Stimulated activated memory B cell treated with anti-CD40 and anti-IgM and Interleukin-4, amounts not matched to agents 10 μg/mL and 1 μg/mL and 100 μg/mL, for 72 hours (primary cell): ENCODE results near the gene HSPA12A.
"Not testable (repeated sequence)": the region's sequence is repeated elsewhere in the genome, so short reads cannot be mapped to it uniquely, and the experiment has no call there.

Experiments used
- ATAC-seq: fragments of 150-1000 bp; cut with Tn5 transposase; 2 replicates; pipeline ENCODE4 v1.10.0; 2021
- H3K27ac Mint-ChIP-seq: one replicate; pipeline ENCODE4 v1.8.0; 2022; ENCODE audit warnings: mild to moderate bottlenecking, mixed read lengths
- H3K27me3 Mint-ChIP-seq: one replicate; pipeline ENCODE4 v1.8.0; 2022; ENCODE audit warnings: mixed read lengths
- H3K36me3 Mint-ChIP-seq: one replicate; pipeline ENCODE4 v1.8.0; 2022; ENCODE audit warnings: mixed read lengths
- H3K4me1 Mint-ChIP-seq: one replicate; pipeline ENCODE4 v1.8.0; 2022; ENCODE audit warnings: mixed read lengths
- H3K4me3 Mint-ChIP-seq: one replicate; pipeline ENCODE4 v1.8.0; 2022; ENCODE audit warnings: mild to moderate bottlenecking, moderate library complexity, mixed read lengths
- H3K9me3 Mint-ChIP-seq: one replicate; pipeline ENCODE4 v1.8.0; 2022; ENCODE audit warnings: mixed read lengths

The HSPA12A gene

DNA sequence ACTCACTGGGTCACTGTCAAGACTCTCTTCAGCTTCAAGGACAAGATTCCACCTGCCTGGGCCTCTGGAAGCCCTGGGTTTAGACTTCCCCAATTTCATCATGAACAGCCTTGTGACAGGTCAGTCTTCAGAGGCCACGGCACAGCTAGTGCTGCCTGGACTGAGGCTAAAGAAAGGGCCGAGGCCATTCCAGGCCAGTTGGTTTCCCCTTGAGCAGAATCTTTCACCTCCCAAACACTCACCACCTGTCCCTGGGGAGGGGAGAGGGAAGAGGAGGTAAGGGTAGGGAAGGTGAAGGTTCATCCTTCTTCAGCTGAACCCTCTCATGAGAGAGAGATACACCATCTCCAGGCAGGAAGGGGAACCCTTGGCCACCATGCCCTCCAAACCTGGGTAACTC, 24.3 kb downstream of the HSPA12A start:
- no peaks in the 10 kb centered on the region for H3K36me3 Mint-ChIP-seq
- H3K9me3 Mint-ChIP-seq = no peaks in the 10 kb centered on the region
- H3K4me3 Mint-ChIP-seq = no peak overlapping the region
- peaks cover 20% of the 10 kb centered on the region for H3K27me3 Mint-ChIP-seq
- no peak for ATAC-seq
- H3K27ac Mint-ChIP-seq = no peak overlapping the region
- H3K4me1 Mint-ChIP-seq = no peaks in the 10 kb centered on the region

DNA sequence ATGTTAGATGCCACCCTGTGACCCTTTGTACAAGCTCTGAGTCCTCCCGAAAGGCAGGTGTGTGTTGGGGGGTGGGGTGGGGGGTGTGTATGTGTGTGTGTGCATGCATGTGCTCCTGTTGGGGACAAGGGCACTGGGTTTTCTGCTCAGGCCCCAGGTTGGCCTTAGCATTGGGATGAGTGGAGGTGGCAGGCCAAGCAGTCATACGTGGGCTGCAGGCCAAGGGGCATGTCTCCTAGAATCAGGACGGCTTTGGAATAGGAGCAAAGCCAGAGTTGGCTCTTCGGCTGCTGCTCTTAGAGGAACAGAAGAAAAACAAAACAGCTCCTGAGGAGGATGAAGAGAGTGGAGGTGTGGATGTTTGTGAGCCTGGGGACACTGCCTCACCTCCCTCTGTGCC, 26.0 kb downstream of the HSPA12A start:
- ATAC-seq = no peak
- no peaks in the 10 kb centered on the region for H3K4me1 Mint-ChIP-seq
- H3K4me3 Mint-ChIP-seq = no peak overlapping the region
- H3K27ac Mint-ChIP-seq = no peak overlapping the region
- H3K27me3 Mint-ChIP-seq = peaks cover 19% of the 10 kb centered on the region
- H3K36me3 Mint-ChIP-seq = no peaks in the 10 kb centered on the region
- H3K9me3 Mint-ChIP-seq = no peaks in the 10 kb centered on the region

DNA sequence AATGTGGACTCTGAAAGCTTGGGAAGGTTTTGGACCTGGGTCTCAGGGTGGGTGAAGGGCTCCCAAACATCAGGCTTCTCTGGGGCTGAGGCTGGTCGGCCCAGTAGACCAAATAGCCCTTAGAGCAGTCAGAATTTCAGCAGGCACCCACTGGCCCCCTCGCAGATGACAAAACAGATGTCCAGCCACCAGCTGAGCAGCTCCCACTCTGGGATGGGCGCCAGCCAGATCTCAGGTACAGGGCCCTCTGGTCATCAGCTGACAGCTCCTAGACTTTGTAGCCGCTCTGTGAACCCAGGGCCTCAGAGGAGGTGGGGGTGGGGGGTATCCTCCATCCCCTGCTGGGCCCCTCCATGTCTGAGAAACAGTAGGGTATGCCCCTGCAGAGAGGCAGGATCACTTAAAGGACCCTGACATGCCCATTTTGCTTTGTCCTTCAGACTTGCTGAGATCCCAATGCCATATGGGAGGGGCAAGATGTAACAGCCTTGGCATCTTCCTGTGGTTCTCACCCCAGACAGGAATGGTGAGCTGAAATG, 26.5 kb downstream of the HSPA12A start:
- no peaks in the 10 kb centered on the region for H3K36me3 Mint-ChIP-seq
- no peak for ATAC-seq
- no peak overlapping the region for H3K27ac Mint-ChIP-seq
- no peaks in the 10 kb centered on the region for H3K9me3 Mint-ChIP-seq
- H3K4me3 Mint-ChIP-seq = no peak overlapping the region
- no peaks in the 10 kb centered on the region for H3K4me1 Mint-ChIP-seq
- peaks cover 15% of the 10 kb centered on the region for H3K27me3 Mint-ChIP-seq

DNA sequence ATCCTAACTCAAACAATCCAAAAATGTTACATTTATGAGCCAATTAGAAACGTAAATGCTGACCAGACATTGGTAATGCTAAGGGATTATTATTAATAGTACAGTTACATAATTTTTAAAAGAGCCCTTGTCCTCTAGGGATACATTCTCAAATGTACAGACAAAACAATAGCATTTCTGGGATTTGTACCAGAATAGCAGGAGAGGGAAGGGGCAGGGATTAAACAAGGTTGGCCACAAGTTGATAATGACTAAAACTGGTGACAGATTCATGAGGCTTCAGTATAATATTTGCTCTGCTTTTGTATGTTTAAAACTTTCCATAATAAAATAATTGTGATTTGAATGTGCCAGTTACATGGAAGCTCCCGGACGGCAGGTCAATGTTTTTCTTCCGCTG, 27.0 kb downstream of the HSPA12A start:
- no peak overlapping the region for H3K4me3 Mint-ChIP-seq
- H3K27me3 Mint-ChIP-seq = peaks cover 9% of the 10 kb centered on the region
- no peaks in the 10 kb centered on the region for H3K36me3 Mint-ChIP-seq
- H3K9me3 Mint-ChIP-seq = no peaks in the 10 kb centered on the region
- no peak for ATAC-seq
- no peaks in the 10 kb centered on the region for H3K4me1 Mint-ChIP-seq
- no peak overlapping the region for H3K27ac Mint-ChIP-seq

DNA sequence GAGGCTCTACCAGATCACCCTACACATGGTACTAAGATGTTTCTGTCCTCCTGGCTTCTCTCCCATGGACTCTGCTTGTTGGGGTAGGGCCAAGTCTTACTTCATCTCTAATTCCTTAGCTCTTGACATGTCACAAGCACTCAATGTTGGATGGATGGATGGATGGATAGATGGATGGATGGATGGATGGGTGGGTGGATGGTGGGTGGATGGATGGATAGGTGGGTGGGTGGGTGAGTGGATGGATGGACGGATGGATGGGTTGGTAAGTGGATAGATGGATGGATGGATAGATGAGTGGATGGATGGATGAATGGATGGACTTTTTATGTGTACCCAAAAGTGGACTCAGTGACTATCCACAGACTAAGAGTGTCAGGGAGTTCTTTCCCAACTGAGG, 28.5 kb downstream of the HSPA12A start:
- H3K4me3 Mint-ChIP-seq = no peak overlapping the region
- H3K27ac Mint-ChIP-seq = no peak overlapping the region
- no peaks in the 10 kb centered on the region for H3K36me3 Mint-ChIP-seq
- H3K9me3 Mint-ChIP-seq = no peaks in the 10 kb centered on the region
- ATAC-seq = no peak
- no peaks in the 10 kb centered on the region for H3K4me1 Mint-ChIP-seq
- peaks cover 9% of the 10 kb centered on the region for H3K27me3 Mint-ChIP-seq

DNA sequence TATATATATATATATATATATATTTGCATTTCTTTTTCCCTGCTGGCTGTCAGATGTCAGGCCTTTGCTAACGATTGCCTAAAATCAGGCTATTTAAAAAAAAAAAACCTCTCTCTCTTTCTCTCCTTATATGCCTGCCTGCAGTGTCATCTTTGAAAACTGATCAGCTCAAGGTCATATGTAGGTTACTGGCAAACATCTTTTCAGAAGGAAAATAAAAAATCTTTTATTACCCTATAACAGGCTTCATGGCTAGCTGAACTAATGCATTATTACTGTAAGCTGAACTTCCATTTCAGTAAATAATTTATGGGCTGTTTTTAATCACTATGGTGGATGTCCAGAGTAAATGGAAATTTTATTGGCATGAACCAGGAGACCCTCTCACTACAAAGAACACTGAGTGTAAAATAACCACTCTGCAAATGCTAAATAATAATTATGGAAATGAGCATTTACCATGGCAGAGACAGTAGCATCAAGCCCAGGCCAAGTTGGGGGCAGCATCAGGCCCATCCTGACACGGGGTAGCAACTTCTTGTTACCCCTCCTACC, 29.3 kb downstream of the HSPA12A start:
- Mint-ChIP-seq H3K4me3 (no peak overlapping the region), H3K36me3 (no peaks in the 10 kb centered on the region), H3K9me3 (no peaks in the 10 kb centered on the region), H3K27me3 (peaks cover 9% of the 10 kb centered on the region), H3K4me1 (no peaks in the 10 kb centered on the region), H3K27ac (no peak overlapping the region)
- no peak for ATAC-seq

DNA sequence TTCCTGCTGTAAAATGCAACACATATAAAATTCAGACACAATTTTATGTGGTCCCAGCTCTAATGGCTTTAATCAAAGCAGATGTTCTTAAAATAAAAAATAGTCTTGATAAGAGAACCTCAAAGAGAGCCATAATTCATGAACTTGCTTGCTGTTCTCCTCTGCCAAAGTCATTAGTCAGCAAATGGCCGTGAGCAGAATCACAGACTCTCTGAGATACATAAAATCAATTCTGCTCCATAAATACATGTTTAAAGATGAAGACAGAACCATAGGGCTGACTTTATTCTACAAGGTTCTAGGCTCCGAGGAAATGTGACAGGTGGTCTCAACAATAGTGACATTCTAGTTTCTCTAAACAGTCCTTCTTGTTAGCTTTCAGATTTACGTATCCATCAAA, 29.8 kb downstream of the HSPA12A start:
- H3K27ac Mint-ChIP-seq = no peak overlapping the region
- no peaks in the 10 kb centered on the region for H3K36me3 Mint-ChIP-seq
- H3K9me3 Mint-ChIP-seq = no peaks in the 10 kb centered on the region
- no peak overlapping the region for H3K4me3 Mint-ChIP-seq
- H3K27me3 Mint-ChIP-seq = peaks cover 9% of the 10 kb centered on the region
- no peak for ATAC-seq
- no peaks in the 10 kb centered on the region for H3K4me1 Mint-ChIP-seq

DNA sequence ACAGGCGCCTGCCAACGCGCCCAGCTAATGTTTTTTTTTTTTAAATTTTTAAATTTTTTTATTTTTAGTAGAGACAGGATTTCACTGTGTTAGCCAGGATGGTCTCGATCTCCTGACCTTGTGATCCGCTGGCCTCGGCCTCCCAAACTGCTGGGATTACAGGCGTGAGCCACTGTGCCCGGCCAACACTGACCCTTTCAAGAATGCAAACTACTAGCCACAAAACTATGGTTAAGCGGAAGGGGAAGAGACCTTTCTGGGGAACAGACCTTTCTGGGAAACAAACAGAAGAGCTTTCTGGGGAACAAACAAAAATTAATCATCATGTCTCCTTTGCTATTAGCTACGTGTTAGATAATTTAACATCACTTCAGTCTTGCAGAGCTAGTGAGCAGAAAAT, 30.6 kb downstream of the HSPA12A start:
- H3K27ac Mint-ChIP-seq, H3K4me3 Mint-ChIP-seq, H3K36me3 Mint-ChIP-seq, ATAC-seq, H3K9me3 Mint-ChIP-seq, H3K4me1 Mint-ChIP-seq: not testable (repeated sequence)
- peaks cover 11% of the 10 kb centered on the region for H3K27me3 Mint-ChIP-seq

DNA sequence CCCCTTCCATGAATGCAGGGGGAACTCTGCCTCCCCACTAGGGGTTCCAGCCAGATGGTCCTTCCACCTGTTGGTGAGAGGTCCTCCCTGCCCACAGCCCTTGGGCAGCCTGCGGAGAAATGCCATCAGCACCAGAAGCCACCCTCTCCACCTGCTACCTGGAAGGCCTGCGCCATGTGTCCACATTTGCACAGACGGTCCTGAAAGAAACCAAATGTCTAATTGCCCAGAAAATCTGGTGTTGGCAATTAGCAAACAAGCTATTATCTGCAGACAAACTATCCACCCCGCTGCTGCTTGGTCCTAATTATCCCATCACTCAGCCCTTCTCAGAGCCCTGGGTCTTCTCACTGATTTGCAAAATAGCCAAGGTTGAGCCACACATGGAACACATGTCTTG, 32.3 kb downstream of the HSPA12A start:
- H3K27ac Mint-ChIP-seq = no peak overlapping the region
- no peaks in the 10 kb centered on the region for H3K36me3 Mint-ChIP-seq
- H3K4me1 Mint-ChIP-seq = no peaks in the 10 kb centered on the region
- ATAC-seq = no peak
- peaks cover 22% of the 10 kb centered on the region for H3K27me3 Mint-ChIP-seq
- H3K4me3 Mint-ChIP-seq = no peak overlapping the region
- H3K9me3 Mint-ChIP-seq = no peaks in the 10 kb centered on the region

DNA sequence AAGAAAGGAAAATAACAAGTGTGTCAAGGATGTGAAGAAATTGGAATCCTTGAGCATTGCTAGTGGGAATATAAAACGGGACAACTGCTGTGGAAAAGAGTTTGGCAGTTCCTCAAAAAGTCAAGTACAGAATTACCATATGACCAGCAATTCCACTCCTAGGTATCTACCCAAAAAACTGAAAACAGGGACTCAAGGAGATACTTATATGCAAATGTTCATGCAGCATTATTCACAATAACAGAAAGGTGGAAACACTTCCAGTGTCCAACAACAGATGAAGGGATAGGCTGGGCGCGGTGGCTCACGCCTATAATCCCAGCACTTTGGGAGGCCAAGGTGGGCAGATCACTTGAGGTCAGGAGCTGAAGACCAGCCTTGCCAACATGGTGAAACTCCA, 33.5 kb downstream of the HSPA12A start:
- peaks cover 13% of the 10 kb centered on the region for H3K27me3 Mint-ChIP-seq
- no peaks in the 10 kb centered on the region for H3K36me3 Mint-ChIP-seq
- H3K9me3 Mint-ChIP-seq = no peaks in the 10 kb centered on the region
- no peaks in the 10 kb centered on the region for H3K4me1 Mint-ChIP-seq
- no peak overlapping the region for H3K4me3 Mint-ChIP-seq
- H3K27ac Mint-ChIP-seq = no peak overlapping the region
- no peak for ATAC-seq

DNA sequence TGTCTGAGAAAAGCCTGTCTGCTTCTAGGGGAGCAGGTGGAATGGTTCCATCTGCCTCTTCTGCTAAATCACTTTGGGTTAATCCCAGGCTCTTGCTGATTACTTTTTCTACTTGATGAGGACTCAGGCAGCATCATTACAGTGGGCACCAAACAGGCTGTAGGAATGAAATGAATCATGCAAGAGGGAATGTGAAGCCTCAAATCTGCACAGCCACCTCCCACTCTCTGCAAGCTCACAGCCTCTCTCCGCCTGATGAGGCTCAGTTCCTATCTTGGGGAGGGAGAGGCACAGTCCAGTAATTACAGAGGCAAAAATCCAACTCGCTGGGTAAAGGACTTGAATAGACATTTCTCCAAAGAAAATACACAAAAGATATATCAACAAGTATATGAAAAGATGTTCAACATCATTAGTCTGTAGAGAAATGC, 34.0 kb downstream of the HSPA12A start:
- H3K27ac Mint-ChIP-seq = no peak overlapping the region
- H3K9me3 Mint-ChIP-seq = no peaks in the 10 kb centered on the region
- H3K4me3 Mint-ChIP-seq = no peak overlapping the region
- H3K27me3 Mint-ChIP-seq = peaks cover 13% of the 10 kb centered on the region
- H3K36me3 Mint-ChIP-seq = no peaks in the 10 kb centered on the region
- no peaks in the 10 kb centered on the region for H3K4me1 Mint-ChIP-seq
- ATAC-seq = no peak

DNA sequence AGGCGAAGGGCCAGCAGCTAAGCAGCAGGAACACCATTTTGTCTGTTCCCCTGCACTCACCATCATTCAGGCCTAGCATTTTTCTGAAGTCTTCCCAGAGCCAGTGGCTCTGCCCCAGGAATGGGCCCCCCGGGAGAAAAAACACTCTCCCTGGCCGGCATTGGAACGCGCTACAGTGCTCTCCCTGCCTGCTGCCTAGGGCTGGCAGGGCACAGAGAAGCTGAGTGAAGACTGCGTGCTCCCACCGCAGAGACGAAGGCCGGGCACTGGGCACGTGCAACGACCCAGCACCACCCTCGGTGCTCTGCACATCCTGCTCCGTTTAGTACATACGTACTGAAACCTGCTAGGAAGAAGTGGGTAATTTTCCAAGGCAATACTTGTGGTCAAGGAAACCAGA, 34.4 kb downstream of the HSPA12A start:
- no peak overlapping the region for H3K27ac Mint-ChIP-seq
- no peaks in the 10 kb centered on the region for H3K36me3 Mint-ChIP-seq
- H3K9me3 Mint-ChIP-seq = no peaks in the 10 kb centered on the region
- H3K4me3 Mint-ChIP-seq = no peak overlapping the region
- no peaks in the 10 kb centered on the region for H3K4me1 Mint-ChIP-seq
- no peak for ATAC-seq
- H3K27me3 Mint-ChIP-seq = peaks cover 13% of the 10 kb centered on the region

DNA sequence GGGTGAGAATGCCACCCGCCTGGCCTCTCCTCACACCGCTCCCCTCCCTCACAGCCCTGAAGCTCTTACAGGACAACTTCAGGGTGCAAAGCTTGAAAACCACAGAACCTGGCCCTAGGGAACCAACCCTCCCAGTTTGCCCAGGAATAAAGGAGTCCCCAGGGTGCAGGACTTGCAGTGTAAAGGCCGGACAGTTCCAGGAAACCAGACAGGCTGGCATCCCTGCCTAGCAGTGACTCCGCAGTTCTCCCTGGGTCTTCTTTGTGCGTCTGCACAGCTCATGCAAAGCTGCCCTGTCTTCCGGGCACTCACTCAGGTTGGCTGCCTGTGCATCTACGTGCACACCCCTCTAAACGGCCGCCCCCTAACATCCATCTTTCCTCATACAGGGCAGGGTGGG, 36.1 kb downstream of the HSPA12A start:
- H3K4me3 Mint-ChIP-seq = no peak overlapping the region
- H3K9me3 Mint-ChIP-seq = no peaks in the 10 kb centered on the region
- no peaks in the 10 kb centered on the region for H3K36me3 Mint-ChIP-seq
- no peak for ATAC-seq
- H3K27me3 Mint-ChIP-seq = peaks cover 19% of the 10 kb centered on the region
- no peak overlapping the region for H3K27ac Mint-ChIP-seq
- H3K4me1 Mint-ChIP-seq = no peaks in the 10 kb centered on the region

DNA sequence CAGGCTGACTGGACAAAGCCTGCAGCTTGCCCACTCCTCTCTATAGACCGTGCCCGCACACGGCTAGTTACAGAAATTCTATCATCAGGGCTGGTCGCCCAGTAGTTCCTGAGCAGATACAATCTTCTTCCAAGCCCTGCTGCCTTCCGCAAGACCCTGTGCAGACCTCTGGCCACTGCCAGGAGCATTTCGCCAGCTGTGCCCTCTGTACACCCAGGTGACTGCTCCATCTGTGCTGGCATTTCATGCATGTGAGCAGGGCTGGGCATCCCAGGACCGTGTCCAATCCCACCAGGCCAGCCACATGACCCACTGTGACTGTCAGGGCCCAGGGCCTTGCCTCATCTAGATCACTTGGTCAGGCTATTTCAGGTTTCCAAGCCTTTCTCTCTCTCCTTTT, 36.9 kb downstream of the HSPA12A start:
- Mint-ChIP-seq H3K9me3 (no peaks in the 10 kb centered on the region), H3K4me1 (no peaks in the 10 kb centered on the region), H3K27me3 (peaks cover 21% of the 10 kb centered on the region), H3K36me3 (no peaks in the 10 kb centered on the region), H3K27ac (no peak overlapping the region), H3K4me3 (no peak overlapping the region)
- ATAC-seq = no peak

DNA sequence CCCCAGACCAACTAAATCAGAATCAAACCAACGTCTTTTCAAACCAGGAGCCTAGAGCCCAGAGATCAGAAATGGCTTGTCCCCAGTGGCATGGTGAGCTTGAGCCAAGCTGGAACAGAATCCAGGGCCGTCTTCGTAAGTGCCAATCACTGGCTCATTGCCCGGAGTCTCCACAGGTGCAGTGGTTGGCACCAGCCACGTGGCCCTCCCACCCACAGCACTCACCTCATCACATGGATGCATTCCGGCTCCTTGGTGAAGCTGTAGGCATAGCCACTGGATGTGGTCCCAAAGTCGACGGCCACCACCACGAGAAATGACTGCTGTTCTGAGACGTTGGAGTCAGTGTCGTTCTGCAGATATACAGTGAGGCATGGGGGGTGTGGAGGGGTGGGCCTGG, 37.4 kb downstream of the HSPA12A start:
- H3K27me3 Mint-ChIP-seq = peaks cover 21% of the 10 kb centered on the region
- no peak overlapping the region for H3K27ac Mint-ChIP-seq
- no peaks in the 10 kb centered on the region for H3K9me3 Mint-ChIP-seq
- H3K36me3 Mint-ChIP-seq = no peaks in the 10 kb centered on the region
- H3K4me3 Mint-ChIP-seq = no peak overlapping the region
- no peaks in the 10 kb centered on the region for H3K4me1 Mint-ChIP-seq
- no peak for ATAC-seq

DNA sequence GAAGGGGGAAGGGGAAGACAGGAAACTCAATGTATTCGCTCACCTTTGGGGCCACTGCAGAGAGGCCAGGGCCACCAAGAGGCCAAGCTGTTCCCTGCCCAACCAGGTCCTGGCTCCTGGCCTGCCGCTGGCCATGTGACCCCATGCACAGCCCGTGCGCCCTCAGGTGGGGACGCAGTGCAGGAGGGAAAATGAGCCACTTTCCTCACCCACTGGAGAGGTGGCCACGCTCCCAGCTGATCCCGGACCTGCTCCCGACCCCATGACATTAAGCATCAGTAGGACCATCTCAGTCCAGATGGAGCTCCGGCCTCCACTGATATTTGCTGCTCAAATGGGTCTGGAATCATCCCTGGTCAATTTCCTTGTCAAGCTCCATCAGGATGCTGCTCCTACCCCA, 40.2 kb downstream of the HSPA12A start:
- no peaks in the 10 kb centered on the region for H3K9me3 Mint-ChIP-seq
- H3K27me3 Mint-ChIP-seq = peaks cover 37% of the 10 kb centered on the region
- H3K4me3 Mint-ChIP-seq = no peak overlapping the region
- H3K36me3 Mint-ChIP-seq = no peaks in the 10 kb centered on the region
- no peak overlapping the region for H3K27ac Mint-ChIP-seq
- no peak for ATAC-seq
- H3K4me1 Mint-ChIP-seq = no peaks in the 10 kb centered on the region
